Naive thymus-derived CD8-positive, alpha-beta T cell (primary cell): ENCODE data around the gene VPS37D. TPM values are rescaled to one million over a fixed set of nuclear protein-coding genes. Genes with fewer than 3 reads are reported as not detected.
A peak's percentile ranks its signal among the peaks of the same experiment; 100 is the strongest.
"Not testable (repeated sequence)": the region's sequence is repeated elsewhere in the genome, so short reads cannot be mapped to it uniquely, and the experiment has no call there.

ENCODE experiments used
- ATAC-seq, 2 donors: fragments of 150-1000 bp; cut with Tn5 transposase in 1 of 2; sonication (Bioruptor Pico), chemical (Tn5 transposase) in 1 of 2; 1 replicate in 1 of 2; 2 replicates in 1 of 2; pipeline ENCODE4 v1.10.0; 2021; ENCODE audit warnings: mild to moderate bottlenecking in 2 of 2, moderate library complexity in 2 of 2
- POLR2A ChIA-PET: fragments of 350-600 bp; sonication (Branson Sonifier 250); formaldehyde crosslinking; loops from one replicate; lab custom pipeline; 2021; ENCODE audit warnings: antibody characterized with exemption; lab: Charles Lee
- DNase-seq, 10 donors: peaks; one replicate each; pipeline versions ENCODE4 v3.0.0 to v3.0.0-alpha.2; 2020 to 2022
- H3K27ac Mint-ChIP-seq, 10 donors: one replicate each; pipeline ENCODE4 v1.8.0; 2020 to 2022; ENCODE audit warnings: mild to moderate bottlenecking in 10 of 10, mixed read lengths in 10 of 10, moderate library complexity in 4 of 10, inconsistent platforms in 1 of 10
- H3K27me3 Mint-ChIP-seq, 5 donors: one replicate each; pipeline ENCODE4 v1.8.0; 2021 to 2022; ENCODE audit warnings: mixed read lengths in 5 of 5
- H3K36me3 Mint-ChIP-seq, 3 donors: one replicate each; pipeline ENCODE4 v1.8.0; 2020 to 2022; ENCODE audit warnings: mixed read lengths in 3 of 3, mild to moderate bottlenecking in 2 of 3, inconsistent platforms in 1 of 3
- H3K4me1 Mint-ChIP-seq, 4 donors: one replicate each; pipeline ENCODE4 v1.8.0; 2021 to 2022; ENCODE audit warnings: mixed read lengths in 4 of 4
- H3K4me3 Mint-ChIP-seq, 10 donors: one replicate each; pipeline ENCODE4 v1.8.0; 2020 to 2022; ENCODE audit warnings: mild to moderate bottlenecking in 10 of 10, mixed read lengths in 10 of 10, moderate library complexity in 6 of 10, inconsistent platforms in 1 of 10
- H3K9me3 Mint-ChIP-seq, 9 donors: one replicate each; pipeline ENCODE4 v1.8.0; 2020 to 2022; ENCODE audit warnings: mixed read lengths in 9 of 9, mild to moderate bottlenecking in 3 of 9, inconsistent platforms in 1 of 9, moderate library complexity in 1 of 9
- polyA plus RNA-seq, 3 donors: library from polyadenylated mRNA; unstranded; fragments of 300-500 nt; fragmentation: Illumina TruSeq; gene quantifications; one replicate each; pipeline ENCODE4 v1.2.3, GENCODE V29; 2021
- total RNA-seq, 8 experiments: library from RNA in 2 of 8; stranded (reverse) in 2 of 8; gene quantifications; one replicate each; pipeline ENCODE4 v1.2.3 and lab custom pipeline; 2021 to 2026

Gene VPS37D, protein sequence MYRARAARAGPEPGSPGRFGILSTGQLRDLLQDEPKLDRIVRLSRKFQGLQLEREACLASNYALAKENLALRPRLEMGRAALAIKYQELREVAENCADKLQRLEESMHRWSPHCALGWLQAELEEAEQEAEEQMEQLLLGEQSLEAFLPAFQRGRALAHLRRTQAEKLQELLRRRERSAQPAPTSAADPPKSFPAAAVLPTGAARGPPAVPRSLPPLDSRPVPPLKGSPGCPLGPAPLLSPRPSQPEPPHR
- total RNA-seq: 1 to 10 TPM in 1 of 2 experiments, under 1 TPM in 1; 0.63 to 1.0 TPM
- under 1 TPM in 2 of 3 donors, not detected in 1; 0.14 to 0.30 TPM for polyA plus RNA-seq
- total RNA-seq (lab: John Stamatoyannopoulos, UW): 0 to 0.57 (median 0.40) reads per million in 6 experiments

- POLR2A ChIA-PET: interaction anchor here (0.9 to 1.6 kb wide), 3 partner anchors 10 to 72 kb away, joined by 3 to 7 read pairs (median 4); no protein-coding TSS in a partner anchor
- ATAC-seq: peak; percentile 93
- peaks cover 4 to 13% (median 10%) of the 10 kb centered on the region in 4 donors for H3K4me1 Mint-ChIP-seq
- H3K9me3 Mint-ChIP-seq: peaks cover 0 to 8% (median 4%) of the 10 kb centered on the region in 9 donors
- H3K36me3 Mint-ChIP-seq: peaks cover 0 to 6% (median 4%) of the 10 kb centered on the region in 3 donors
- peak within 1 kb of the TSS; percentile 71 to 88 (median 78) for H3K4me3 Mint-ChIP-seq
- peaks cover 14 to 37% (median 22%) of the 10 kb centered on the region in 5 donors for H3K27me3 Mint-ChIP-seq
- DNase-seq: peak; percentile 85 to 99 (median 94)
- peak within 1 kb of the TSS in 6 of 10 donors; percentile 8 to 85 (median 46) for H3K27ac Mint-ChIP-seq
Measured at GRCh38 chr7:73667344-73668102, at the start of gene VPS37D. TSS of gene VPS37D (plus strand) at chr7:73667831. CDS start at chr7:73667959, 128 bp downstream.

DNA sequence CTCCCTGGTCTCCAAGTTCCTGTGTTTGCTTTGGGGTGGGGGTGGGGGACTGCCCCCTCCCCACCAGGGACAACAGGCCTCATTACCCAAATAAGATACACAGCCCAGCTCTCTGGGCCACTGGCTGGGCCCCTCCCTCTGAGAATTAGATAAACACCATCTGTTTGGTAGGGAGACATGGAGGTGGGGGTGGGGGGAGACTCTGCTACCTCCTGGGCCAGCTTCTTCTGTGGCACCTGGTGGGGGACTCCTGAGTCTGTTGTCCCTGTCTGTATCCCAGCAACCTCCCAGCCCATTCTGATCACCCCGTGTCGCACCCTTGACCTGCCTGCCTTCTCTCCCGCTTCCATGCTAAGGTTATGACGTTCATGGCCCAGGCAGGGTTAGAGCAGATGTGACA lies 49.1 kb upstream of the VPS37D start:
- H3K27ac Mint-ChIP-seq: no peak overlapping the region
- no peaks in the 10 kb centered on the region for H3K36me3 Mint-ChIP-seq
- no peak overlapping the region for H3K4me3 Mint-ChIP-seq
- peaks cover 5 to 45% (median 18%) of the 10 kb centered on the region in 5 donors for H3K27me3 Mint-ChIP-seq
- POLR2A ChIA-PET: no interaction called here
- peaks cover 0 to 2% (median 0%) of the 10 kb centered on the region in 9 donors for H3K9me3 Mint-ChIP-seq
- ATAC-seq (no peak), DNase-seq (no peak)
- H3K4me1 Mint-ChIP-seq: peaks cover 2 to 8% (median 6%) of the 10 kb centered on the region in 4 donors

- H3K4me1 Mint-ChIP-seq: peaks cover 4 to 13% (median 9%) of the 10 kb centered on the region in 4 donors
- POLR2A ChIA-PET, H3K36me3 Mint-ChIP-seq: not testable (repeated sequence)
Measured at GRCh38 chr7:73619394-73619793, 48.2 kb upstream of the VPS37D start.

GRCh38 chr7:73621168-73622063 lies 46.2 kb upstream of the VPS37D start:
- Mint-ChIP-seq H3K9me3 (peaks cover 0 to 2% (median 0%) of the 10 kb centered on the region in 9 donors), H3K27me3 (peaks cover 6 to 49% (median 28%) of the 10 kb centered on the region in 5 donors), H3K4me3 (no peak overlapping the region), H3K4me1 (peaks cover 4 to 13% (median 9%) of the 10 kb centered on the region in 4 donors), H3K27ac (no peak overlapping the region), H3K36me3 (no peaks in the 10 kb centered on the region)
- POLR2A ChIA-PET: interaction anchor here (0.6 to 0.8 kb wide), 2 partner anchors 40 to 76 kb away, joined by 3 to 5 read pairs; no protein-coding TSS in a partner anchor
- no peak for ATAC-seq
- DNase-seq: no peak

More at GRCh38 chr7:73619394-73619793, 48.2 kb upstream of the VPS37D start:
- not testable (repeated sequence) for H3K27ac Mint-ChIP-seq, H3K4me3 Mint-ChIP-seq, H3K9me3 Mint-ChIP-seq, ATAC-seq, DNase-seq
- peaks cover 2 to 42% (median 19%) of the 10 kb centered on the region in 5 donors for H3K27me3 Mint-ChIP-seq

GRCh38 chr7:73622527-73622908 lies 45.1 kb upstream of the VPS37D start:
- no peak for ATAC-seq
- H3K27ac Mint-ChIP-seq: no peak overlapping the region
- POLR2A ChIA-PET: interaction anchor here (0.7 kb wide), 1 partner anchor 298 kb away, joined by 3 read pairs; no protein-coding TSS in a partner anchor
- no peaks in the 10 kb centered on the region for H3K36me3 Mint-ChIP-seq
- H3K9me3 Mint-ChIP-seq: peaks cover 0 to 2% (median 0%) of the 10 kb centered on the region in 9 donors
- H3K4me3 Mint-ChIP-seq: peak overlapping the region in 6 of 10 donors; percentile 9 to 75 (median 51)
- peaks cover 8 to 54% (median 30%) of the 10 kb centered on the region in 5 donors for H3K27me3 Mint-ChIP-seq
- peaks cover 4 to 13% (median 9%) of the 10 kb centered on the region in 4 donors for H3K4me1 Mint-ChIP-seq
- DNase-seq: no peak

- DNase-seq (peak in 1 of 10 donors; percentile 11), ATAC-seq (peak; percentile 42 to 51)
- H3K4me1 Mint-ChIP-seq: peaks cover 4 to 13% (median 9%) of the 10 kb centered on the region in 4 donors
- peaks cover 0 to 2% (median 0%) of the 10 kb centered on the region in 9 donors for H3K9me3 Mint-ChIP-seq
- peaks cover 8 to 61% (median 36%) of the 10 kb centered on the region in 5 donors for H3K27me3 Mint-ChIP-seq
- H3K4me3 Mint-ChIP-seq: peak overlapping the region; percentile 15 to 82 (median 64)
- H3K27ac Mint-ChIP-seq: no peak overlapping the region
- H3K36me3 Mint-ChIP-seq: no peaks in the 10 kb centered on the region
- POLR2A ChIA-PET: no interaction called here
Measured at GRCh38 chr7:73622909-73623797, 44.5 kb upstream of the VPS37D start.

GRCh38 chr7:73623798-73624668 lies 43.6 kb upstream of the VPS37D start, which contains the start of gene MLXIPL:
TSS of gene MLXIPL (minus strand) at chr7:73624522. CDS start at chr7:73624492, 30 bp downstream.
- Mint-ChIP-seq H3K4me3 (peak within 1 kb of the TSS; percentile 32 to 82 (median 64)), H3K36me3 (no peaks in the 10 kb centered on the region), H3K27me3 (peaks cover 6 to 64% (median 45%) of the 10 kb centered on the region in 5 donors), H3K27ac (peak within 1 kb of the TSS in 1 of 10 donors; percentile 18), H3K9me3 (peaks cover 0 to 2% (median 0%) of the 10 kb centered on the region in 9 donors), H3K4me1 (peaks cover 4 to 13% (median 9%) of the 10 kb centered on the region in 4 donors)
- POLR2A ChIA-PET: no interaction called here
- ATAC-seq (peak; percentile 76 to 88), DNase-seq (peak in 9 of 10 donors; percentile 19 to 73 (median 34))

DNA sequence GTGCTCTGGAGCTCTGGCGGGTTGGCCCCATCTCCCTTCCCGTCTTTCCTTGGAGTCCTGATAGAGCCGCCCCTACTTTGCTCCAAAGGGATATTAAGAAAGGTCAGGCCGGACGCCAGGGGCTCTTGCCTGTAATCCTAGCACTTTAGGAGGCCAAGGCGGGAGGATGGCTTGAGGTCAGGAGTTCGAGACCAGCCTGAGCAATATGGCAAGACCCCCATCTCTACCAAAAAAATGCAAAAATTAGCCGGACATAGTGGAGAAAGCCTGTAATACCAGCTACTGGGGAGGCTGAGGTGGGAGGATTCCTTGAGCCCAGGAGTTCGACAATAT lies 43.0 kb upstream of the VPS37D start:
- Mint-ChIP-seq H3K36me3 (no peaks in the 10 kb centered on the region), H3K27ac (no peak overlapping the region), H3K27me3 (peaks cover 8 to 67% (median 47%) of the 10 kb centered on the region in 5 donors), H3K4me3 (peak overlapping the region; percentile 15 to 75 (median 41)), H3K9me3 (peaks cover 0 to 2% (median 0%) of the 10 kb centered on the region in 9 donors), H3K4me1 (peaks cover 4 to 13% (median 9%) of the 10 kb centered on the region in 4 donors)
- ATAC-seq: no peak
- no peak for DNase-seq
- POLR2A ChIA-PET: no interaction called here

- POLR2A ChIA-PET: no interaction called here
- no peak overlapping the region for H3K27ac Mint-ChIP-seq
- H3K9me3 Mint-ChIP-seq: peaks cover 0 to 2% (median 0%) of the 10 kb centered on the region in 9 donors
- H3K4me1 Mint-ChIP-seq: peaks cover 4 to 13% (median 9%) of the 10 kb centered on the region in 4 donors
- H3K27me3 Mint-ChIP-seq: peaks cover 8 to 66% (median 47%) of the 10 kb centered on the region in 5 donors
- DNase-seq (no peak), ATAC-seq (no peak)
- H3K36me3 Mint-ChIP-seq: no peaks in the 10 kb centered on the region
- peak overlapping the region in 3 of 10 donors; percentile 5 to 75 (median 11) for H3K4me3 Mint-ChIP-seq
Measured at GRCh38 chr7:73625276-73625675, 42.4 kb upstream of the VPS37D start.

DNA sequence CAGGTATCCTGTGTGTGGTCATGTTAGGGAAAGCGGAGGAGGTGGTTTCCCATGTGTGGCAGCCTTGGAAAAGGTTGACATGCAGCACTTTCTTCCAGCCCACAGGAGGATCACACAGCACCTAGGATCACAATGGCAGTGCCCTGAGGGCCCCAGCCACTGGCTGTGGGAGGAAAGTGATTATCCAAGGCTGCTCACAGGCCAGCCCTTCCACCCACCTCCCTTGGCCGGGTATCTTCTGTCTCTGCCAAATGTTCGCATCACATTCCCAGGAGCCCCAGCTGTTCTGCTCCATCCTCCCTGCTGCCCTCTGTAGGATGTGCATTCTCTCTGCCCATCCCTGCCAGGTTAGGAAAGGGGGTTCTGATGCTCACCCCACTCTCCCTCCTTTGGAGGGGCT lies 40.8 kb upstream of the VPS37D start:
- ATAC-seq: no peak
- no peak for DNase-seq
- H3K36me3 Mint-ChIP-seq: no peaks in the 10 kb centered on the region
- peaks cover 0 to 2% (median 0%) of the 10 kb centered on the region in 9 donors for H3K9me3 Mint-ChIP-seq
- peaks cover 8 to 67% (median 46%) of the 10 kb centered on the region in 5 donors for H3K27me3 Mint-ChIP-seq
- no peak overlapping the region for H3K4me3 Mint-ChIP-seq
- H3K27ac Mint-ChIP-seq: no peak overlapping the region
- H3K4me1 Mint-ChIP-seq: peaks cover 4 to 13% (median 9%) of the 10 kb centered on the region in 4 donors
- POLR2A ChIA-PET: no interaction called here
